Neural crest cell (in vitro differentiated cells): Measurements from ENCODE around the gene SP2. TPM values are rescaled to one million over a fixed set of nuclear protein-coding genes. Genes with fewer than 3 reads are reported as not detected.
A peak's percentile ranks its signal among the peaks of the same experiment; 100 is the strongest.

Source experiments
- DNase-seq: peaks from one replicate; pipeline ENCODE4 v3.0.0; 2021; ENCODE audit warnings: low read depth, mixed read lengths, low spot score
- H3K27ac Mint-ChIP-seq: one replicate; pipeline ENCODE4 v1.8.0; 2021; ENCODE audit warnings: mild to moderate bottlenecking, mixed read lengths; ENCODE audit not compliant: unreplicated experiment
- H3K27me3 Mint-ChIP-seq: 2 replicates; pipeline ENCODE4 v1.8.0; 2021; ENCODE audit warnings: low read depth, mild to moderate bottlenecking, mixed read lengths
- H3K36me3 Mint-ChIP-seq: 2 replicates; pipeline ENCODE4 v1.8.0; 2021; ENCODE audit warnings: low read depth, mild to moderate bottlenecking, mixed read lengths
- H3K4me1 Mint-ChIP-seq: 2 replicates; pipeline ENCODE4 v1.8.0; 2021; ENCODE audit warnings: mixed read lengths
- H3K4me3 Mint-ChIP-seq: one replicate; pipeline ENCODE4 v1.8.0; 2021; ENCODE audit warnings: mild to moderate bottlenecking, mixed read lengths
- H3K9me3 Mint-ChIP-seq: 2 replicates; pipeline ENCODE4 v1.8.0; 2021; ENCODE audit warnings: mixed read lengths
- CTCF ChIP-seq: fragments of 200-600 bp; sonication (generic); conservative IDR thresholded peaks from 2 replicates; pipeline ENCODE4 v1.5.0; 2021; ENCODE audit warnings: antibody characterized with exemption, mild to moderate bottlenecking
- total RNA-seq: library from RNA; stranded (reverse); gene quantifications from 2 replicates; pipeline ENCODE4 v1.2.1, GENCODE V29; 2021

SP2 gene
- total RNA-seq, 1 donor from 2014 or later, result 22.4 TPM

GRCh38 chr17:47896672-47897490 is 845 bp downstream of the SP2 start:
- Mint-ChIP-seq H3K9me3 (no peaks in the 10 kb centered on the region), H3K36me3 (peaks cover 2% of the 10 kb centered on the region), H3K4me3 (peak overlapping the region; percentile 92), H3K4me1 (peaks cover 39% of the 10 kb centered on the region), H3K27me3 (no peaks in the 10 kb centered on the region), H3K27ac (peak overlapping the region; percentile 75)
- TF ChIP-seq CTCF, result no peak
- DNase-seq, result no peak

DNA sequence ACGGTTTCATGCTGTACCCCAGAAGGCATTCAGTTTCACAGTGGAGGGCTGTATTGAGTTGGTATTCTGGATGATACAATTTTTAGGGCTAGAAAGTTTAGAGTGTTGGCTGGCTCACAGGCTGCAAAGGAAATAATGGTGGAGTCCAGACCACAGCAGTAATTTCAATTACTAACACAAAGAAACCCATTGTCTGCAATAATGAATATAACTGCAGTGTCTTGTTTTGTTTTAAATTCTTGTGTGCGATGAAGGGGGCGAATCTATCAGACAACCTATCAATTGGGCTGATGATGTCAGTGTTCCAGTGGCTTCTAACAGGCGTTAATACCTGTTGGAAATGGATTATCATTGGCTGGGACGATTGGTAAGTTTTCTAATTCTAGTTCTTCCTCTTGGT is 1.5 kb downstream of the SP2 start:
- H3K4me1 Mint-ChIP-seq, result peaks cover 45% of the 10 kb centered on the region

DNA sequence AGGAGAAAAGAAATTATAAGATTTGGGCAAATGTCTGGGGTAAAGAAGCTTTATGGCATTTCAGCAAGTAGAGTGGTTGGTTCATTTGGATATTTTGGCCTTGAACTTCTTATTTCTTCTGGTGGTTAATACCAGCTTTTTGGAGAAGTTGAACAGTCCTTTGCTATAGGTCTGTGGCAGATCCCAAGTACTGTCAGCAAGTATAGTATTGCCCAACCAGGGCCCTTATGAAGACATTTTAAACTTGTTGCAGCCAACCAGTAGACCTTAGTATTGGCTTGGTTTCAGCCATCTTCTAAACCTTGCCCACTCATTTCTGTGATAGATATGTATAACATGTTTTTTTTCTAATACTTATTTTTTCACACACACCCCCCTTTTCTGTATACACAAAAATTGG is 2.2 kb downstream of the SP2 start:
- TF ChIP-seq CTCF, result no peak
- H3K4me3 Mint-ChIP-seq, result peak overlapping the region; percentile 92
- no peaks in the 10 kb centered on the region for H3K9me3 Mint-ChIP-seq
- peaks cover 5% of the 10 kb centered on the region for H3K36me3 Mint-ChIP-seq
- H3K27me3 Mint-ChIP-seq, result no peaks in the 10 kb centered on the region
- DNase-seq, result no peak
- H3K27ac Mint-ChIP-seq, result no peak overlapping the region
- H3K4me1 Mint-ChIP-seq, result peaks cover 45% of the 10 kb centered on the region

More for the DNA sequence above, 1.5 kb downstream of the SP2 start:
- TF ChIP-seq CTCF, result no peak
- Mint-ChIP-seq H3K9me3 (no peaks in the 10 kb centered on the region), H3K4me3 (peak overlapping the region; percentile 92), H3K27me3 (no peaks in the 10 kb centered on the region), H3K36me3 (peaks cover 5% of the 10 kb centered on the region), H3K27ac (no peak overlapping the region)
- DNase-seq, result no peak

DNA sequence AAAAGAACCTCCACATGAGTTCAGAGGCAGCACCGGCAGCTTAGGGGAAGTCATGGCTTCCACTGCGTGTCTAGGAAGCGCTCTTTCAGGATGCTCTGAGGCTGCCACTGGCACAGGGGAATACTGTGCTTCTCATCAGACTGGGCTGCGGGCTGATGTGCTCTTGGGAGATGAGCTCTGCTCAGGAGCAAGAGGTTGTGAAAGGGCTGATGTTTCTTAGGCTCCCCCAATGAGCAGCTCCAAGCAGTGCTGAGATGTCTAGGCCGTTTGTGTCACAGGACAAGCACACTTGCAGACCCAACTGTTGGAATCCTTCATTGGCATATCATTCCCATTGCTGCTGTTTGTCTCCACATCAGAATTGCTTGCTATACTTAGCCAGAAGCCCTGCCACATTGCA is 3.6 kb downstream of the SP2 start:
- Mint-ChIP-seq H3K4me3 (peak overlapping the region; percentile 45), H3K27ac (no peak overlapping the region), H3K27me3 (no peaks in the 10 kb centered on the region), H3K4me1 (peaks cover 40% of the 10 kb centered on the region), H3K36me3 (peaks cover 9% of the 10 kb centered on the region), H3K9me3 (no peaks in the 10 kb centered on the region)
- DNase-seq, result no peak
- no peak for TF ChIP-seq CTCF

GRCh38 chr17:47901423-47901822 is 5.4 kb downstream of the SP2 start:
- peak overlapping the region; percentile 21 for H3K4me3 Mint-ChIP-seq
- peaks cover 31% of the 10 kb centered on the region for H3K4me1 Mint-ChIP-seq
- no peaks in the 10 kb centered on the region for H3K27me3 Mint-ChIP-seq
- H3K36me3 Mint-ChIP-seq, result peaks cover 9% of the 10 kb centered on the region
- no peak for TF ChIP-seq CTCF
- no peak for DNase-seq
- no peak overlapping the region for H3K27ac Mint-ChIP-seq
- no peaks in the 10 kb centered on the region for H3K9me3 Mint-ChIP-seq
